ENCODE results near the gene BBS12. TPM values are rescaled to one million over a fixed set of nuclear protein-coding genes. Genes with fewer than 3 reads are reported as not detected.

The BBS12 gene
- polyA plus RNA-seq, 2 of the 4 experiments (the other 2 are of a cell fraction), result 3.2 to 3.4 TPM

- Histone ChIP-seq H3K27ac (peak overlapping the region; percentile 81 to 85), H3K4me3 (no peak overlapping the region), H3K9me3 (no peaks in the 10 kb centered on the region), H3K4me2 (peak overlapping the region; percentile 83), H3K4me1 (peaks cover 77% of the 10 kb centered on the region)
- POLR2A ChIA-PET, result interaction anchor here (1.1 kb wide), 1 partner anchor 65 kb away, joined by 4 read pairs; no protein-coding TSS in a partner anchor
- no peak for ATAC-seq
- no peak for DNase-seq (ENCODE audit: low read depth in 1 of 2, low spot score in 1 of 2)
- FAIRE-seq, result no peak
- 93% methylated on average over 14 of the region's 14 CpGs for WGBS (ENCODE audit: missing lambda C conversion rate)
- CTCF ChIA-PET, result interaction anchor here (1.0 kb wide), 1 partner anchor 20 kb away, joined by 3 read pairs; no protein-coding TSS in a partner anchor
- no peak for TF ChIP-seq RCOR1 (IDR thresholded peaks at IDR 0.05; ENCODE audit: low read depth, low read length)
- TF ChIP-seq SREBF2 (IDR thresholded peaks at IDR 0.05), result no peak
- no peak for TF ChIP-seq CEBPB (IDR thresholded peaks at IDR 0.05)
- no peak for TF ChIP-seq CBX8 (IDR thresholded peaks at IDR 0.05)
- no peak for TF ChIP-seq JUN (IDR thresholded peaks at IDR 0.05)
Measured at GRCh38 chr4:122762966-122763716, 30.6 kb downstream of the BBS12 start.

GRCh38 chr4:122764071-122764820, 31.7 kb downstream of the BBS12 start:
- ChIA-PET CTCF (interaction anchor here (0.7 to 1.0 kb wide), 3 partner anchors 19 to 150 kb away, joined by 3 read pairs; no protein-coding TSS in a partner anchor), POLR2A (interaction anchor here (1.0 to 2.3 kb wide), 3 partner anchors 19 to 155 kb away, joined by 3 to 12 read pairs (median 4); no protein-coding TSS in a partner anchor)
- WGBS (ENCODE audit: missing lambda C conversion rate), result 1% methylated on average over 5 of the region's 5 CpGs
- Histone ChIP-seq H3K4me1 (peaks cover 69% of the 10 kb centered on the region), H3K4me2 (peak overlapping the region; percentile 83), H3K4me3 (peak overlapping the region; percentile 16; the same call in 1 of the 3 replicates), H3K27ac (peak overlapping the region; percentile 81 to 85), H3K9me3 (no peaks in the 10 kb centered on the region)
- FAIRE-seq (no peak), ATAC-seq (peak in 1 of 2 experiments; percentile 49; a peak in 3 of 6 replicates), DNase-seq (ENCODE audit: low read depth in 1 of 2, low spot score in 1 of 2) (no peak)
- TF ChIP-seq ELK1 (IDR thresholded peaks at IDR 0.05; ENCODE audit: low read depth, low read length) (no peak), CEBPB (IDR thresholded peaks at IDR 0.05) (no peak), FOSL2 (IDR thresholded peaks at IDR 0.05) (no peak), FOSL2 (CRISPR knock-in tag; IDR thresholded peaks at IDR 0.05) (peak; percentile 53), ZC3H11A (IDR thresholded peaks at IDR 0.05) (no peak), MAFK (IDR thresholded peaks at IDR 0.05; ENCODE audit: partially characterized antibody) (no peak), MAZ (IDR thresholded peaks at IDR 0.05; ENCODE audit: borderline replicate concordance, low read depth, low read length) (no peak), PBX3 (IDR thresholded peaks at IDR 0.05) (no peak), HES2 (IDR thresholded peaks at IDR 0.05) (no peak), JUN (IDR thresholded peaks at IDR 0.05) (no peak; a peak in 1 of 5 replicates), NPAS2 (CRISPR knock-in tag; IDR thresholded peaks at IDR 0.05; ENCODE audit: borderline replicate concordance) (no peak), TP53 (CRISPR knock-in tag; IDR thresholded peaks at IDR 0.05) (no peak), GATA3 (IDR thresholded peaks at IDR 0.05; ENCODE audit: borderline replicate concordance) (peak; percentile 69; the same call in 1 of the 2 replicates), CHD2 (IDR thresholded peaks at IDR 0.05; ENCODE audit: low read length, partially characterized antibody) (no peak), KDM1A (IDR thresholded peaks at IDR 0.05; ENCODE audit: low read depth) (no peak), REST (IDR thresholded peaks at IDR 0.05) (no peak), E2F6 (IDR thresholded peaks at IDR 0.05; ENCODE audit: borderline replicate concordance, low read depth) (no peak), BHLHE40 (IDR thresholded peaks at IDR 0.05; ENCODE audit: low read depth, low read length) (no peak)
